Adipocyte (in vitro differentiated cells): Measurements from ENCODE around the gene VSTM4.

ENCODE experiments used
- DNase-seq: peaks from one replicate; pipeline ENCODE4 v3.0.0-alpha.2; 2015; ENCODE audit warnings: low read depth
- H3K27me3 ChIP-seq: replicated peaks from 2 replicates; pipeline ENCODE4 v1.7.0; 2013; ENCODE audit warnings: mild to moderate bottlenecking, low read length, moderate library complexity; ENCODE audit not compliant: control insufficient read depth, insufficient read depth
- H3K36me3 ChIP-seq: 2 replicates; pipeline ENCODE4 v1.7.0; 2013; ENCODE audit warnings: low read length, mild to moderate bottlenecking, moderate library complexity; ENCODE audit not compliant: control insufficient read depth, insufficient read depth, severe bottlenecking
- H3K4me1 ChIP-seq: 2 replicates; pipeline ENCODE4 v1.7.0; 2013; ENCODE audit warnings: mild to moderate bottlenecking, low read length, moderate library complexity; ENCODE audit not compliant: control insufficient read depth, insufficient read depth
- H3K4me3 ChIP-seq: 2 replicates; pipeline ENCODE4 v1.7.0; 2013; ENCODE audit warnings: mild to moderate bottlenecking, low read length, moderate library complexity
- H3K9ac ChIP-seq: 2 replicates; pipeline ENCODE4 v1.7.0; 2013; ENCODE audit warnings: mild to moderate bottlenecking, low read length, moderate library complexity
- H3K9me3 ChIP-seq: 2 replicates; pipeline ENCODE4 v1.7.0; 2013; ENCODE audit warnings: mild to moderate bottlenecking, low read length, moderate library complexity; ENCODE audit not compliant: control insufficient read depth

Gene VSTM4

GRCh38 chr10:48973065-48973464 is 142.3 kb downstream of the VSTM4 start:
- H3K36me3 ChIP-seq: no peaks in the 10 kb centered on the region
- peaks cover 4% of the 10 kb centered on the region for H3K9me3 ChIP-seq
- H3K9ac ChIP-seq: no peak overlapping the region
- peaks cover 46% of the 10 kb centered on the region for H3K27me3 ChIP-seq
- no peak for DNase-seq
- H3K4me1 ChIP-seq: no peaks in the 10 kb centered on the region
- no peak overlapping the region for H3K4me3 ChIP-seq

GRCh38 chr10:48970654-48971053 is 144.7 kb downstream of the VSTM4 start:
- Histone ChIP-seq H3K4me1 (no peaks in the 10 kb centered on the region), H3K36me3 (no peaks in the 10 kb centered on the region), H3K9ac (no peak overlapping the region), H3K9me3 (peaks cover 4% of the 10 kb centered on the region), H3K27me3 (peaks cover 58% of the 10 kb centered on the region), H3K4me3 (no peak overlapping the region)
- DNase-seq: no peak

GRCh38 chr10:48970046-48970445 is 145.3 kb downstream of the VSTM4 start:
- Histone ChIP-seq H3K9me3 (peaks cover 4% of the 10 kb centered on the region), H3K9ac (no peak overlapping the region), H3K4me1 (no peaks in the 10 kb centered on the region), H3K4me3 (no peak overlapping the region), H3K36me3 (no peaks in the 10 kb centered on the region), H3K27me3 (peaks cover 55% of the 10 kb centered on the region)
- DNase-seq: no peak

GRCh38 chr10:48968036-48968435 is 147.3 kb downstream of the VSTM4 start:
- no peak for DNase-seq
- H3K36me3 ChIP-seq: no peaks in the 10 kb centered on the region
- no peak overlapping the region for H3K9ac ChIP-seq
- peaks cover 48% of the 10 kb centered on the region for H3K27me3 ChIP-seq
- H3K4me1 ChIP-seq: no peaks in the 10 kb centered on the region
- no peak overlapping the region for H3K4me3 ChIP-seq
- H3K9me3 ChIP-seq: peaks cover 4% of the 10 kb centered on the region

GRCh38 chr10:48965460-48965859 is 149.9 kb downstream of the VSTM4 start:
- H3K9me3 ChIP-seq: peaks cover 4% of the 10 kb centered on the region
- no peak for DNase-seq
- peaks cover 59% of the 10 kb centered on the region for H3K27me3 ChIP-seq
- no peaks in the 10 kb centered on the region for H3K4me1 ChIP-seq
- no peak overlapping the region for H3K4me3 ChIP-seq
- H3K36me3 ChIP-seq: no peaks in the 10 kb centered on the region
- H3K9ac ChIP-seq: no peak overlapping the region
